PC-9 (cell line): Measurements from ENCODE around the gene ARHGAP44. TPM values are rescaled to one million over a fixed set of nuclear protein-coding genes. Genes with fewer than 3 reads are reported as not detected.

ENCODE experiments used
- BruUV-seq: library from RNA; stranded (reverse); fragments of 400-500 nt; replicated peaks from 2 replicates; lab custom pipeline; 2021; lab: Mats Ljungman, UMichigan
- CTCF ChIA-PET: fragments of 300-600 bp; sonication (Branson Sonifier 250); formaldehyde crosslinking; loops from one replicate; lab custom pipeline; 2022; ENCODE audit warnings: antibody characterized with exemption; lab: Charles Lee
- POLR2A ChIA-PET: fragments of 300-600 bp; sonication (Branson Sonifier 250); formaldehyde crosslinking; loops from one replicate; lab custom pipeline; 2022; ENCODE audit warnings: antibody characterized with exemption; ENCODE audit not compliant: unreplicated experiment; lab: Charles Lee
- DNase-seq, 2 experiments: peaks; one replicate each; pipeline versions ENCODE4 v3.0.0 to v3.0.0-alpha.2; 2015 to 2022; ENCODE audit warnings: mixed read lengths in 1 of 2
- H2AFZ ChIP-seq: fragments of 200-600 bp; sonication (generic); 2 replicates; pipeline ENCODE4 v1.8.1; 2017; ENCODE audit warnings: antibody characterized with exemption
- H3F3A ChIP-seq: fragments of 200-600 bp; sonication (generic); 2 replicates; pipeline ENCODE4 v1.8.1; 2017; ENCODE audit warnings: antibody characterized with exemption, mild to moderate bottlenecking, low read depth; ENCODE audit not compliant: insufficient read depth
- H3K27ac ChIP-seq: fragments of 200-600 bp; sonication (generic); 2 replicates; pipeline ENCODE4 v1.6.1; 2016; ENCODE audit warnings: mixed run types
- H3K27me3 ChIP-seq: fragments of 200-600 bp; sonication (generic); 2 replicates; pipeline ENCODE4 v1.6.1; 2016; ENCODE audit warnings: low read depth, mixed run types; ENCODE audit not compliant: insufficient read depth
- H3K36me3 ChIP-seq: fragments of 200-600 bp; sonication (generic); 2 replicates; pipeline ENCODE4 v1.6.1; 2016; ENCODE audit warnings: low read depth, mixed run types
- H3K4me1 ChIP-seq: fragments of 200-600 bp; sonication (generic); replicated peaks from 2 replicates; pipeline ENCODE4 v1.6.1; 2016; ENCODE audit warnings: mixed run types; ENCODE audit not compliant: insufficient read depth
- H3K4me2 ChIP-seq: fragments of 200-600 bp; sonication (generic); 2 replicates; pipeline ENCODE4 v1.6.1; 2017; ENCODE audit warnings: mixed run types
- H3K4me3 ChIP-seq: fragments of 200-600 bp; sonication (generic); 2 replicates; pipeline ENCODE4 v1.6.1; 2016; ENCODE audit warnings: mixed run types
- H3K79me2 ChIP-seq: fragments of 200-600 bp; sonication (generic); 2 replicates; pipeline ENCODE4 v1.6.1; 2017; ENCODE audit warnings: low read depth, mixed run types
- H3K9me2 ChIP-seq: fragments of 200-600 bp; sonication (generic); 2 replicates; pipeline ENCODE4 v1.8.1; 2017; ENCODE audit warnings: mild to moderate bottlenecking; ENCODE audit not compliant: insufficient read depth
- H3K9me3 ChIP-seq: fragments of 200-600 bp; sonication (generic); 2 replicates; pipeline ENCODE4 v1.8.1; 2016; ENCODE audit warnings: low read depth; ENCODE audit not compliant: insufficient read depth
- H4K20me1 ChIP-seq: fragments of 200-600 bp; sonication (generic); 2 replicates; pipeline ENCODE4 v1.8.1; 2017; ENCODE audit not compliant: insufficient read depth
- EZH2 ChIP-seq: fragments of 200-600 bp; sonication (generic); IDR thresholded peaks from 2 replicates; pipeline ENCODE4 v1.8.0; 2017; ENCODE audit warnings: antibody characterized with exemption, low read depth
- intact Hi-C: fragments of 100-400 bp; cut with micrococcal nuclease; formaldehyde crosslinking; loops from one replicate; pipeline ENCODE4 v1.10.0; 2022; ENCODE audit not compliant: unreplicated experiment
- total RNA-seq: library from RNA; stranded (reverse); gene quantifications from 2 replicates; pipeline ENCODE4 v1.2.3, GENCODE V29; 2021
- TF ChIP-seq, protein P1 (sequence below): fragments of 200-600 bp; sonication (generic); conservative IDR thresholded peaks from 2 replicates; pipeline ENCODE4 v1.6.1; 2017; ENCODE audit warnings: mixed run types, antibody characterized with exemption, mild to moderate bottlenecking, moderate library complexity

The ARHGAP44 gene
- total RNA-seq, 1 experiment from 2014 or later = not detected

DNA sequence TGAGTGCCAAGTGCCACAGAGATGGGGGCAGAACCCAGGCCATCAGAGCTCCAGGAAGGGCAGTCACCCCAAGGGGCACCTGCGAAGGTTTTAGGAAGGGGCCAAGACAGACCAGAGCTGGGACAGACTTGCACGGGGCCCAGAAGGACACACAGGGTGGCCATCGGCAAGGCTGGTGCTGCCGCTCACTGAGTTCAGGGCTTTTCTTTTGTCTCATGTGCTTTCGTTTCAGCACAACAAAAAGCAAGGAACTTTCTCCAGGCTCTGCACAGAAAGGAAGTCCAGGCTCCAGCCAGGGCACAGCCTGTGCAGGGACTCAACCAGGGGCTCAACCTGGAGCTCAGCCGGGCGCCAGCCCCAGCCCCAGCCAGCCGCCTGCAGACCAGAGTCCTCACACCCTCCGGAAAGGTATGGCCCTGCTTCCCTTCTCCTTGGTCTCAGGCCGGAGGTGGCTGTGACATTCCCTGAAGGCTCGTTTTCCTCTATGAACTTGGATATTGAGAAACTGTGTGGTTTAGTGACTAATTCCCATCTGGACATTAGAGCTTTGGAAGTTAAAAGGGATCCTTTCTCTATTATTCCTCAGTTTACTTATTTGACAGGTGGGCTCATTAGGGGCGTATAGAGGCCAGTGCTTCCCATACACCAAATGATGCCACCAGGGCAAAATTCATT, 190.7 kb downstream of the ARHGAP44 start:
- no peak overlapping the region for H3K27ac ChIP-seq
- no peaks in the 10 kb centered on the region for H3K36me3 ChIP-seq
- no peak overlapping the region for H3K4me2 ChIP-seq
- no peaks in the 10 kb centered on the region for H3K79me2 ChIP-seq
- no peak overlapping the region for H2AFZ ChIP-seq
- no peak overlapping the region for H3K4me3 ChIP-seq
- H3K4me1 ChIP-seq = no peaks in the 10 kb centered on the region
- H3K9me3 ChIP-seq = no peaks in the 10 kb centered on the region
- no peaks in the 10 kb centered on the region for H3K27me3 ChIP-seq
- H4K20me1 ChIP-seq = no peaks in the 10 kb centered on the region
- no peaks in the 10 kb centered on the region for H3F3A ChIP-seq
- intact Hi-C loops = no loop called here
- TF ChIP-seq, protein P1, sequence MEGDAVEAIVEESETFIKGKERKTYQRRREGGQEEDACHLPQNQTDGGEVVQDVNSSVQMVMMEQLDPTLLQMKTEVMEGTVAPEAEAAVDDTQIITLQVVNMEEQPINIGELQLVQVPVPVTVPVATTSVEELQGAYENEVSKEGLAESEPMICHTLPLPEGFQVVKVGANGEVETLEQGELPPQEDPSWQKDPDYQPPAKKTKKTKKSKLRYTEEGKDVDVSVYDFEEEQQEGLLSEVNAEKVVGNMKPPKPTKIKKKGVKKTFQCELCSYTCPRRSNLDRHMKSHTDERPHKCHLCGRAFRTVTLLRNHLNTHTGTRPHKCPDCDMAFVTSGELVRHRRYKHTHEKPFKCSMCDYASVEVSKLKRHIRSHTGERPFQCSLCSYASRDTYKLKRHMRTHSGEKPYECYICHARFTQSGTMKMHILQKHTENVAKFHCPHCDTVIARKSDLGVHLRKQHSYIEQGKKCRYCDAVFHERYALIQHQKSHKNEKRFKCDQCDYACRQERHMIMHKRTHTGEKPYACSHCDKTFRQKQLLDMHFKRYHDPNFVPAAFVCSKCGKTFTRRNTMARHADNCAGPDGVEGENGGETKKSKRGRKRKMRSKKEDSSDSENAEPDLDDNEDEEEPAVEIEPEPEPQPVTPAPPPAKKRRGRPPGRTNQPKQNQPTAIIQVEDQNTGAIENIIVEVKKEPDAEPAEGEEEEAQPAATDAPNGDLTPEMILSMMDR = no peak
- no peak for TF ChIP-seq EZH2
- ChIA-PET CTCF (no interaction called here), POLR2A (no interaction called here)
- H3K9me2 ChIP-seq = no peaks in the 10 kb centered on the region
- BruUV-seq = no TSS peak
- DNase-seq = no peak

DNA sequence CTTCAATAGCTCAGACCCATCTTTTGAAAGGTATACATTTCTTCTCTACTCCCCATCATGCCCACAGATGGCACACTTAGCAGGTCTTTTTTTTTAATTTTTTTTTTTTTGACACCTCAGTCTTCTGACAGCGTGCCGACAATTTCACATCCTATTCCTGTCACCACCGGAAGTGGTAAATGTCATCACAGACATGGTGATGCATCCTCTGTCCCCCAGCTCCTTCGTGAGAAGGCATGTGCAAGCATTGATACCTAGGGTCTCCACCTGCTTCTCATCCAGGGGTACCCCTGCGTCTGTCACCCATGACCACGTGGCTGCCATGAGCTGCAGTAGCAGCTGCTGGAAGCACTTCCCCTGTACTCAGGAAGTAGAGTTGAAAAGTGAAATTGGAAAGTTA, 192.9 kb downstream of the ARHGAP44 start:
- H3K79me2 ChIP-seq = no peaks in the 10 kb centered on the region
- no peaks in the 10 kb centered on the region for H3K27me3 ChIP-seq
- H3F3A ChIP-seq = no peaks in the 10 kb centered on the region
- H3K4me2 ChIP-seq = no peak overlapping the region
- H3K4me1 ChIP-seq = no peaks in the 10 kb centered on the region
- intact Hi-C loops = no loop called here
- no peak overlapping the region for H2AFZ ChIP-seq
- POLR2A ChIA-PET = interaction anchor here (0.7 kb wide), 1 partner anchor 20 kb away, joined by 4 read pairs; no protein-coding TSS in a partner anchor
- no peaks in the 10 kb centered on the region for H3K9me2 ChIP-seq
- no peak for DNase-seq
- no peaks in the 10 kb centered on the region for H3K36me3 ChIP-seq
- CTCF ChIA-PET = no interaction called here
- TF ChIP-seq EZH2 = no peak
- TF ChIP-seq, protein P1 = no peak
- BruUV-seq = no TSS peak
- H3K9me3 ChIP-seq = no peaks in the 10 kb centered on the region
- H4K20me1 ChIP-seq = no peaks in the 10 kb centered on the region
- no peak overlapping the region for H3K4me3 ChIP-seq
- no peak overlapping the region for H3K27ac ChIP-seq

DNA sequence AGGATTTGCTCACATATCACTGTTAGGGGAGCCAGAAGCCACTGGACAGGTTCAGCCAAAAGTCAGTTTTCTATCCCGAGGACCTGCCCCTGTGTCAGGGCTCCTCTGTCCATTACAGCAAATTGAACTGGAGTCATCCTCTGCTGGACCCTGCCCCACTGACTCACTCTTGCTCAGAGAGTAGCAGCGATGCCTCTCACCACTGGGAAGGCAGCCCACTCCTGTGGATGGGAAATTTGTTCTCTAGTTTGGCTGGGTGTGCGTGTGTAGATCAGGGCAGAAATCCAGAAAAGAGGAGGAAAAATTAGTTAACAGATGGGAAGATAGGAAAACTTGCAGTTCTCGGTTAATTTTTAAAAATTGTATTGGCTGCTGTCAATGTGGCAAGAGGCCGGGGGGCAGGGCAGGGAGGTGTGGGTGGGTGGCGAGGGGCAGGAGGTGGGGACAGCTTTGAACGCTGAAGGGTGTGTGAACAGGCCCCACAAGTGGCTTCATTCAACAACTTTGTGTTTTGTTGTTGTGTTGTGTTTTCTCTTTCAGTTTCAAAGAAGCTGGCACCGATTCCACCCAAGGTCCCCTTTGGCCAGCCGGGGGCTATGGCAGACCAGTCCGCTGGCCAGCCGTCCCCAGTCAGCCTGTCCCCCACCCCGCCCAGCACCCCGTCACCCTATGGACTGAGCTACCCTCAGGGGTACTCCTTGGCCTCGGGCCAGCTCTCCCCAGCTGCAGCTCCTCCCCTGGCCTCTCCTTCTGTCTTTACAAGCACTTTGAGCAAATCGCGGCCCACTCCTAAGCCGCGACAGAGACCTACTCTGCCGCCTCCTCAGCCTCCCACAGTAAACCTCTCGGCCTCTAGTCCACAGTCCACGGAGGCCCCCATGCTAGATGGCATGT, 194.9 kb downstream of the ARHGAP44 start:
- no peaks in the 10 kb centered on the region for H3K27me3 ChIP-seq
- ChIA-PET CTCF (no interaction called here), POLR2A (no interaction called here)
- H2AFZ ChIP-seq = no peak overlapping the region
- no peaks in the 10 kb centered on the region for H4K20me1 ChIP-seq
- intact Hi-C loops = no loop called here
- H3K4me3 ChIP-seq = no peak overlapping the region
- H3K27ac ChIP-seq = no peak overlapping the region
- H3F3A ChIP-seq = no peaks in the 10 kb centered on the region
- no peaks in the 10 kb centered on the region for H3K9me3 ChIP-seq
- no peak for TF ChIP-seq EZH2
- TF ChIP-seq, protein P1 = no peak
- H3K79me2 ChIP-seq = no peaks in the 10 kb centered on the region
- no TSS peak for BruUV-seq
- H3K9me2 ChIP-seq = no peaks in the 10 kb centered on the region
- no peaks in the 10 kb centered on the region for H3K36me3 ChIP-seq
- no peaks in the 10 kb centered on the region for H3K4me1 ChIP-seq
- H3K4me2 ChIP-seq = no peak overlapping the region
- DNase-seq = no peak
